ENCODE results near the gene DUS1L. TPM values are rescaled to one million over a fixed set of nuclear protein-coding genes. Genes with fewer than 3 reads are reported as not detected.
A peak's percentile ranks its signal among the peaks of the same experiment; 100 is the strongest.

Gene DUS1L
- total RNA-seq, 1 donor from 2014 or later: 74.1 TPM

DNA sequence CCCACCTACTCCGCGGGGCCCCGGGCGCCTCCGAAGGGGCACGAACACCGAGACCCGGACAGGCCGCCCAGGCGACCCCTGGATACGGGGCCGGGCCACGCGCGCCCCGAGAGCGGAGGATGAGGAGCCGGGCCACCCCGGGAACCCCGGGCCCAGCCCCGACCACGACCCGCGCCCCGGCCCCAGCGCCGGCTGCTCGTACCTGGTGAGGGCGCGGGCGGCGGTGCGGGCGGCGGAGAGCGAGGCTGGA lies 32.2 kb upstream of the DUS1L start:
- no peak for DNase-seq (ENCODE audit: low spot score)
- Mint-ChIP-seq H3K36me3 (ENCODE audit: low read depth, unreplicated experiment) (peaks cover 3% of the 10 kb centered on the region), H3K4me1 (ENCODE audit: unreplicated experiment) (no peaks in the 10 kb centered on the region), H3K27ac (ENCODE audit: unreplicated experiment) (no peak overlapping the region), H3K27me3 (ENCODE audit: unreplicated experiment) (peaks cover 7% of the 10 kb centered on the region), H3K4me3 (ENCODE audit: unreplicated experiment) (peak overlapping the region; percentile 47), H3K9me3 (ENCODE audit: unreplicated experiment) (no peaks in the 10 kb centered on the region)
- TF ChIP-seq, protein P1, sequence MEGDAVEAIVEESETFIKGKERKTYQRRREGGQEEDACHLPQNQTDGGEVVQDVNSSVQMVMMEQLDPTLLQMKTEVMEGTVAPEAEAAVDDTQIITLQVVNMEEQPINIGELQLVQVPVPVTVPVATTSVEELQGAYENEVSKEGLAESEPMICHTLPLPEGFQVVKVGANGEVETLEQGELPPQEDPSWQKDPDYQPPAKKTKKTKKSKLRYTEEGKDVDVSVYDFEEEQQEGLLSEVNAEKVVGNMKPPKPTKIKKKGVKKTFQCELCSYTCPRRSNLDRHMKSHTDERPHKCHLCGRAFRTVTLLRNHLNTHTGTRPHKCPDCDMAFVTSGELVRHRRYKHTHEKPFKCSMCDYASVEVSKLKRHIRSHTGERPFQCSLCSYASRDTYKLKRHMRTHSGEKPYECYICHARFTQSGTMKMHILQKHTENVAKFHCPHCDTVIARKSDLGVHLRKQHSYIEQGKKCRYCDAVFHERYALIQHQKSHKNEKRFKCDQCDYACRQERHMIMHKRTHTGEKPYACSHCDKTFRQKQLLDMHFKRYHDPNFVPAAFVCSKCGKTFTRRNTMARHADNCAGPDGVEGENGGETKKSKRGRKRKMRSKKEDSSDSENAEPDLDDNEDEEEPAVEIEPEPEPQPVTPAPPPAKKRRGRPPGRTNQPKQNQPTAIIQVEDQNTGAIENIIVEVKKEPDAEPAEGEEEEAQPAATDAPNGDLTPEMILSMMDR (IDR thresholded peaks at IDR 0.05; ENCODE audit: unreplicated experiment): no peak

DNA sequence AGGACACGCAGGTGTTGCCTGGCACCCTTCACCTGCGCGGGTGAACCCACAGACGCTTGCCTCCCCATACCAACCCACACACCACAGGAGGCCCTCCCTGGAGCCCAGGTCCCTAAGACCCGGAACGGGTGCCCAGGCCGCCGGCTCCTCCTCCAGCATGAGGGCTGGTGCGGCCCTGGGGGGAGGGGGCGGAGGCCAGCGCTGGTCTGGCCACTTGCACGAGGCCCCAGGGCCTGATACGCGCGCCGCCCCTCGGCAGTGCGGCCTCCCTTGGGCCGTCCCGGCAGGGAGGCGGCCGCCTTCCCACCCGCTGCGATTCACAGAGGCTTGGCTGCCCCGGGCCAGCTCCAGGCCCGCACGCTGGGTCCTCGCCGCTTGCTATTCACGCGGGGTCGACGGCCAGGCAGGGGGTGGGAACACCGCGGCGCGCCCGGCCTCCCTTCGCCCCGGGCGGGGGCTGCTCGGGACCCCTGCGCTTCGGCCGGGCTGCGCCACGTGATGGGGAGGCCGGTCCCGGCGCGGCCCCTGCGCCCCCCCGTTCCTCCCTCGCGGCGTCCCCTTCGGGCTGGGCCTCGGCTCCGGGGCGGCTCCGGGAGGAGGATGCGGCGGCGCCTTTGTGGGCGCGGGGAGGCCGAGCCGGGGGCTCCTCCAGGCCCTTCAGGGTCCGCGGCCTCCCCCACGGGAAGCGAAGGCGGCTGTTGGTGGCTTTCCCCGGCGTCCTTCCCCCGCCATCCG lies 31.7 kb upstream of the DUS1L start:
- Mint-ChIP-seq H3K4me1 (ENCODE audit: unreplicated experiment) (no peaks in the 10 kb centered on the region), H3K9me3 (ENCODE audit: unreplicated experiment) (no peaks in the 10 kb centered on the region), H3K36me3 (ENCODE audit: low read depth, unreplicated experiment) (peaks cover 3% of the 10 kb centered on the region), H3K4me3 (ENCODE audit: unreplicated experiment) (peak overlapping the region; percentile 37), H3K27ac (ENCODE audit: unreplicated experiment) (no peak overlapping the region), H3K27me3 (ENCODE audit: unreplicated experiment) (peaks cover 7% of the 10 kb centered on the region)
- TF ChIP-seq, protein P1 (IDR thresholded peaks at IDR 0.05; ENCODE audit: unreplicated experiment): no peak
- peak; percentile 62 for DNase-seq (ENCODE audit: low spot score)

DNA sequence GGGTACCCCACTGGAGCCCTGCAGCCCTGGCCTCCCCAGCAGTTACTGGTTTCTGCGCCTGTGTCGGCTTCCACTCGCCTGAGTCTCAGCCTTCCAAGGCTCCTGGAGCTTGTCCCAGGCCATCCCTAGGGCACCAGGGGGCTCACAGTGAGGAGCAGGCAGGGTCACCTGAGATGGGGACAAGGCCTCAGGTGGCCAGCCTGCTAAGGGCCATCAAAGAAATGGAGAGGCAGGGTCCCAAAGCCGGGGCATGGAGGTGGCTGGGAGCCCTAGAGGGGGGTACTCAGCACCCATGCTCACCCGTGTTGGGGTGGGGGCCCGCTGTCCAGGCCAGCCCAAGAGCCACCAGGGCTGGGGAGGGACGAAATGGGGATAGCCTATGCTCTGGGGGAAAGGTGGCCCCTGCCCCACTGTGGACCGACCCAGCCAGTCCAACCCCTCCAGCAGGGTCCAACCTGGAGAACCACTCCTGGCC lies 31.1 kb upstream of the DUS1L start:
- Mint-ChIP-seq H3K27me3 (ENCODE audit: unreplicated experiment) (peaks cover 5% of the 10 kb centered on the region), H3K27ac (ENCODE audit: unreplicated experiment) (no peak overlapping the region), H3K4me3 (ENCODE audit: unreplicated experiment) (peak overlapping the region; percentile 37), H3K9me3 (ENCODE audit: unreplicated experiment) (no peaks in the 10 kb centered on the region), H3K4me1 (ENCODE audit: unreplicated experiment) (no peaks in the 10 kb centered on the region), H3K36me3 (ENCODE audit: low read depth, unreplicated experiment) (peaks cover 3% of the 10 kb centered on the region)
- TF ChIP-seq, protein P1 (IDR thresholded peaks at IDR 0.05; ENCODE audit: unreplicated experiment): no peak
- no peak for DNase-seq (ENCODE audit: low spot score)

DNA sequence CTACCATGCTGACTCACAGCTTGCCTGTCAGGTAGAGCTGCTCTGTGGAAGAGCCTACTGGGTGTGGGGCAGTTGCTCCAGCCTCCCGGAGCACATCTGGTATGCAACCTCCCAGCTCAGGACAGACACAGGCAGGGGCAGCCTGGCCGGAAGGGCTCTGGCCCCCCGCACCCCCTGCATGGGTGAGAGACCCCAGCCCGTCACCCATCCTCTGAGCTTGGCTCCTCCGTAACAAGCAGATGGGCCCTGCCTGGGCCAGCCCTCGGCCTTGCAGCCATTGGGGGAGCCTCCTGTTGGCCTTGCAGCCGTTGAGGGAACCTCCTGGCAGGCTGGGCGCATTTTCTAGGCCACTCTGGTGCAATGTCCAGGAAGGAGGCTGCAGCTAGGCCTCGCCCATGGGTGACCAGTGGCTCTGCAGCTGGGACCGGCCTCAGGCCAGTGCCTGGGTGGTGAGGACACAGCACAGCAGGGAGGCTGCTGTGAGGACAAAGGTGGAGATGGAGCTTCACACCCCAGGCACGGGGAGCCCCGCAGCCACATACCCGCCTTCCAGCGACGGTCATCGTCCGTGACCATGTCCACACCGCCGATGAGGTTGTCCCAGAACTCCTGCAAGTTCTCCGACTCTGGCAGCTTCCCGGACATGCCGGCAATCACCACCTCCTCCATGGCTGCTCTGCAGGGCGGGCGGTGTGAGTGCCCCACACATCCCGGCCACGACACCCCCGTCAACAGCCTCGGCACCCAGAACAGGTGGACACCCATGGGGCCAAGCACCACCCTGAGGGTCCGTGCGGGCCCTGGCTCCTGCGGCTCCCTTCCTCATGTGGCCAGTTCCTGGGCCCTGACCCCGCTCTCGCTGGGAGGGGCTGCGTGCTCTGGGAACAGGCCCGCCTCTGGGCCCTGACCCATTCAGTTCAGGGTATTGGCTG lies 30.4 kb upstream of the DUS1L start:
- Mint-ChIP-seq H3K27me3 (ENCODE audit: unreplicated experiment) (peaks cover 5% of the 10 kb centered on the region), H3K9me3 (ENCODE audit: unreplicated experiment) (no peaks in the 10 kb centered on the region), H3K4me3 (ENCODE audit: unreplicated experiment) (peak overlapping the region; percentile 74), H3K36me3 (ENCODE audit: low read depth, unreplicated experiment) (peaks cover 3% of the 10 kb centered on the region), H3K4me1 (ENCODE audit: unreplicated experiment) (no peaks in the 10 kb centered on the region), H3K27ac (ENCODE audit: unreplicated experiment) (no peak overlapping the region)
- DNase-seq (ENCODE audit: low spot score): no peak
- TF ChIP-seq, protein P1 (IDR thresholded peaks at IDR 0.05; ENCODE audit: unreplicated experiment): no peak

Data from endothelial cell (in vitro differentiated cells).